SK-N-SH treated with all-trans-retinoic acid at 6 μM for 48 hours (cell line): ENCODE measurements around the gene PDGFD.

Experiments
- ATAC-seq: fragments of 200-7000 bp; cut with Tn5 transposase; 3 replicates; pipeline ENCODE4 v1.9.1; 2020; ENCODE audit warnings: mild to moderate bottlenecking, moderate library complexity
- ARNTL ChIP-seq: fragments of 450-650 bp; formaldehyde crosslinking; IDR thresholded peaks from 2 replicates; pipeline ENCODE4 v1.5.0; 2020; ENCODE audit warnings: low read depth, mild to moderate bottlenecking, moderate library complexity, borderline replicate concordance
- BACH2 ChIP-seq: fragments of 250-450 bp; sonication (Bioruptor Pico); IDR thresholded peaks from 2 replicates; pipeline ENCODE4 v1.9.0; 2021; ENCODE audit warnings: mild to moderate bottlenecking, borderline replicate concordance
- CREB5 ChIP-seq: fragments of 250-450 bp; sonication (Bioruptor Pico); IDR thresholded peaks from 2 replicates; pipeline ENCODE4 v1.5.1; 2020; ENCODE audit warnings: low read depth, mild to moderate bottlenecking, moderate library complexity
- CSRNP3 ChIP-seq: fragments of 250-450 bp; sonication (Bioruptor Pico); IDR thresholded peaks from 2 replicates; pipeline ENCODE4 v1.5.1; 2021; ENCODE audit warnings: mild to moderate bottlenecking, moderate library complexity
- ESRRG ChIP-seq: fragments of 250-450 bp; sonication (Bioruptor Pico); IDR thresholded peaks from 2 replicates; pipeline ENCODE4 v1.6.1; 2021; ENCODE audit warnings: mild to moderate bottlenecking
- GLIS3 ChIP-seq: fragments of 250-450 bp; sonication (Bioruptor Pico); IDR thresholded peaks from 2 replicates; pipeline ENCODE4 v1.5.0; 2020; ENCODE audit warnings: mild to moderate bottlenecking, moderate library complexity
- ISL1 ChIP-seq: fragments of 250-450 bp; sonication (Bioruptor Pico); IDR thresholded peaks from 2 replicates; pipeline ENCODE4 v2.1.2; 2022; ENCODE audit warnings: mild to moderate bottlenecking, moderate library complexity
- RARB ChIP-seq: fragments of 250-450 bp; sonication (Bioruptor Pico); IDR thresholded peaks from 2 replicates; pipeline ENCODE4 v1.8.0; 2021; ENCODE audit warnings: mild to moderate bottlenecking, moderate library complexity
- SNAI2 ChIP-seq: fragments of 250-450 bp; sonication (Bioruptor Pico); IDR thresholded peaks from 2 replicates; pipeline ENCODE4 v1.5.0; 2020; ENCODE audit warnings: mild to moderate bottlenecking, moderate library complexity
- TCF4 ChIP-seq: fragments of 250-450 bp; sonication (Bioruptor Pico); IDR thresholded peaks from 2 replicates; pipeline ENCODE4 v1.8.0; 2021; ENCODE audit warnings: mild to moderate bottlenecking, moderate library complexity, borderline replicate concordance
- TOX ChIP-seq: fragments of 250-450 bp; sonication (Bioruptor Pico); IDR thresholded peaks from 2 replicates; pipeline ENCODE4 v1.8.0; 2021; ENCODE audit warnings: mild to moderate bottlenecking, moderate library complexity, borderline replicate concordance
- TSHZ2 ChIP-seq: fragments of 250-450 bp; sonication (Bioruptor Pico); IDR thresholded peaks from 2 replicates; pipeline ENCODE4 v1.5.0; 2020; ENCODE audit warnings: mild to moderate bottlenecking, moderate library complexity
- ZC3H10 ChIP-seq: fragments of 250-450 bp; sonication (Bioruptor Pico); IDR thresholded peaks from 2 replicates; pipeline ENCODE4 v1.5.1; 2021; ENCODE audit warnings: mild to moderate bottlenecking, moderate library complexity
- ZFP3 ChIP-seq: fragments of 250-450 bp; sonication (Bioruptor Pico); IDR thresholded peaks from 2 replicates; pipeline ENCODE4 v1.5.0; 2020; ENCODE audit warnings: mild to moderate bottlenecking, moderate library complexity
- ZFP30 ChIP-seq: fragments of 450-650 bp; formaldehyde crosslinking; IDR thresholded peaks from 2 replicates; pipeline ENCODE4 v1.5.0; 2022; ENCODE audit warnings: mild to moderate bottlenecking, moderate library complexity
- ZNF565 ChIP-seq: fragments of 450-650 bp; formaldehyde crosslinking; conservative IDR thresholded peaks from 2 replicates; pipeline ENCODE4 v1.5.0; 2020; ENCODE audit warnings: low read depth, mild to moderate bottlenecking, moderate library complexity
- ZNF70 ChIP-seq: fragments of 450-650 bp; formaldehyde crosslinking; IDR thresholded peaks from 2 replicates; pipeline ENCODE4 v1.5.0; 2020; ENCODE audit warnings: mild to moderate bottlenecking, moderate library complexity
- ZNF8 ChIP-seq: fragments of 450-650 bp; formaldehyde crosslinking; IDR thresholded peaks from 2 replicates; pipeline ENCODE4 v1.5.0; 2020; ENCODE audit warnings: mild to moderate bottlenecking, moderate library complexity
- TF ChIP-seq, protein P1 (sequence below): fragments of 250-450 bp; sonication (Bioruptor Pico); IDR thresholded peaks from 2 replicates; pipeline ENCODE4 v1.8.0; 2021; ENCODE audit warnings: low read depth, mild to moderate bottlenecking, moderate library complexity, borderline replicate concordance
- TF ChIP-seq, protein P2 (sequence below): fragments of 250-450 bp; sonication (Bioruptor Pico); IDR thresholded peaks from 2 replicates; pipeline ENCODE4 v1.8.0; 2020; ENCODE audit warnings: mild to moderate bottlenecking, moderate library complexity, borderline replicate concordance

The PDGFD gene

DNA sequence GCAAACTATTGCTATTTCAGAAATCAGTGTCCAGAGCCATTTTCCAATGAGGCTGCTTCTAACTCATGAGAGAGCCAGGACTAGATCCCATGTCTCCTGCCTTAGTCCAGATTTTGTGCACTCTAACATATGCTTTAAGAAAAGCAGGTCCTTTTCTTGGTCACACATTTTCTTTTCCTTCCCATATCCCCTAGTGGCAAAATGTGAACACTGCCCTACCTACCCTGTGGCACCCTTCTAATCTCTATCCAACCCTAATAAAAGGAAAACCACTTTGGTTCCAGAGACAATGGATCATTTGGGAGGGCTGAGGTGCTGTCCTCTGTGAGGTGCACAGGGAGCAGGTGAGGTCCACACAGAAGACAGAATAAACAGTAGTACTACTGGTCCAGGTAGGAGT is 199.6 kb downstream of the PDGFD start (continued):
- TF ChIP-seq, protein P1, sequence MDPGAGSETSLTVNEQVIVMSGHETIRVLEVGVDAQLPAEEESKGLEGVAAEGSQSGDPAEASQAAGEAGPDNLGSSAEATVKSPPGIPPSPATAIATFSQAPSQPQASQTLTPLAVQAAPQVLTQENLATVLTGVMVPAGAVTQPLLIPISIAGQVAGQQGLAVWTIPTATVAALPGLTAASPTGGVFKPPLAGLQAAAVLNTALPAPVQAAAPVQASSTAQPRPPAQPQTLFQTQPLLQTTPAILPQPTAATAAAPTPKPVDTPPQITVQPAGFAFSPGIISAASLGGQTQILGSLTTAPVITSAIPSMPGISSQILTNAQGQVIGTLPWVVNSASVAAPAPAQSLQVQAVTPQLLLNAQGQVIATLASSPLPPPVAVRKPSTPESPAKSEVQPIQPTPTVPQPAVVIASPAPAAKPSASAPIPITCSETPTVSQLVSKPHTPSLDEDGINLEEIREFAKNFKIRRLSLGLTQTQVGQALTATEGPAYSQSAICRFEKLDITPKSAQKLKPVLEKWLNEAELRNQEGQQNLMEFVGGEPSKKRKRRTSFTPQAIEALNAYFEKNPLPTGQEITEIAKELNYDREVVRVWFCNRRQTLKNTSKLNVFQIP (CRISPR knock-in tag), result no peak
- no peak for TF ChIP-seq RARB
- no peak for TF ChIP-seq ZFP3 (CRISPR knock-in tag)
- no peak for TF ChIP-seq ARNTL (CRISPR knock-in tag)
- no peak for TF ChIP-seq TCF4 (CRISPR knock-in tag)
- no peak for TF ChIP-seq ISL1 (CRISPR knock-in tag)
- no peak for TF ChIP-seq TOX
- TF ChIP-seq CREB5, result no peak
- TF ChIP-seq GLIS3 (CRISPR knock-in tag), result no peak
- TF ChIP-seq ZFP30 (CRISPR knock-in tag), result no peak
- no peak for TF ChIP-seq ZNF70
- no peak for TF ChIP-seq BACH2 (CRISPR knock-in tag)
- TF ChIP-seq SNAI2 (CRISPR knock-in tag), result no peak
- TF ChIP-seq, protein P2, sequence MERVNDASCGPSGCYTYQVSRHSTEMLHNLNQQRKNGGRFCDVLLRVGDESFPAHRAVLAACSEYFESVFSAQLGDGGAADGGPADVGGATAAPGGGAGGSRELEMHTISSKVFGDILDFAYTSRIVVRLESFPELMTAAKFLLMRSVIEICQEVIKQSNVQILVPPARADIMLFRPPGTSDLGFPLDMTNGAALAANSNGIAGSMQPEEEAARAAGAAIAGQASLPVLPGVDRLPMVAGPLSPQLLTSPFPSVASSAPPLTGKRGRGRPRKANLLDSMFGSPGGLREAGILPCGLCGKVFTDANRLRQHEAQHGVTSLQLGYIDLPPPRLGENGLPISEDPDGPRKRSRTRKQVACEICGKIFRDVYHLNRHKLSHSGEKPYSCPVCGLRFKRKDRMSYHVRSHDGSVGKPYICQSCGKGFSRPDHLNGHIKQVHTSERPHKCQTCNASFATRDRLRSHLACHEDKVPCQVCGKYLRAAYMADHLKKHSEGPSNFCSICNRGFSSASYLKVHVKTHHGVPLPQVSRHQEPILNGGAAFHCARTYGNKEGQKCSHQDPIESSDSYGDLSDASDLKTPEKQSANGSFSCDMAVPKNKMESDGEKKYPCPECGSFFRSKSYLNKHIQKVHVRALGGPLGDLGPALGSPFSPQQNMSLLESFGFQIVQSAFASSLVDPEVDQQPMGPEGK (CRISPR knock-in tag), result no peak
- TF ChIP-seq, all 23 proteins: peak for 0

DNA sequence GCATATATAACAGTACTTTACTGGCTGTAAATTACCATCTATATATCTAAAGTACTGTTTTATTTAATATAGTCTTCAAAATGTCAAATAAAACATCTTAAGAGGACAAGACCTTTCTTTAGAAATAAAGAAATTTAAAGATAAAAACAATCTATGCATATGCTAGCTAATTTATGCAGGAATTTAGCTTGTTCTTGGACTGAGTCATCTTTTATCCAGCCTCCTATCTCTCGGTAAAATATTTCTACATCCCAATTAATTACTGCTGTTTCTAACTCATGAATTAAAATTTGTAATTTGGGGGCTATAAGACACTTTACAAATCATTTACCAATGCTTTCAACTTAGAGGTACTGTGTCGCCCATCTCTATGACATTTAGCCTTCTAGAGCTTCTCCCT is 200.3 kb downstream of the PDGFD start:
- TF ChIP-seq ZNF8 (CRISPR knock-in tag) (no peak), ZNF565 (no peak)
- ATAC-seq, result peak; percentile 57

- ATAC-seq, result no peak
- TF ChIP-seq TOX (no peak), CSRNP3 (no peak), CREB5 (no peak), ESRRG (CRISPR knock-in tag) (no peak), ZC3H10 (CRISPR knock-in tag) (no peak), TSHZ2 (no peak), ZFP30 (CRISPR knock-in tag) (no peak), TCF4 (CRISPR knock-in tag) (no peak), ARNTL (CRISPR knock-in tag) (no peak), SNAI2 (CRISPR knock-in tag) (no peak), GLIS3 (CRISPR knock-in tag) (no peak)
- TF ChIP-seq, protein P1 (CRISPR knock-in tag), result no peak
These were observed 202.9 kb downstream of the PDGFD start for GRCh38 chr11:103961010-103961409.
